Esophagus (tissue), 2 donors: ENCODE measurements around the gene ZFPL1. TPM values are rescaled to one million over a fixed set of nuclear protein-coding genes. Genes with fewer than 3 reads are reported as not detected.

Experiments
- H3K27ac ChIP-seq, 2 donors: one replicate each; pipeline ENCODE4 v1.5.1; 2013; ENCODE audit warnings: low read depth in 2 of 2, mild to moderate bottlenecking in 2 of 2, inconsistent platforms in 1 of 2, low read length in 1 of 2, moderate library complexity in 1 of 2
- H3K27me3 ChIP-seq, 2 donors: one replicate each; pipeline ENCODE4 v1.6.1; 2013; ENCODE audit warnings: low read length in 2 of 2, control low read depth in 1 of 2, mild to moderate bottlenecking in 1 of 2; ENCODE audit not compliant: insufficient read depth in 2 of 2, control insufficient read depth in 1 of 2
- H3K36me3 ChIP-seq, 2 donors: one replicate each; pipeline ENCODE4 v1.6.1; 2013; ENCODE audit warnings: low read length in 1 of 2; ENCODE audit not compliant: control insufficient read depth in 2 of 2, insufficient read depth in 2 of 2
- H3K4me1 ChIP-seq, 2 donors: one replicate each; pipeline ENCODE4 v1.6.1; 2013; ENCODE audit warnings: low read length in 1 of 2; ENCODE audit not compliant: control insufficient read depth in 2 of 2, insufficient read depth in 2 of 2
- H3K4me3 ChIP-seq, 2 donors: one replicate each; pipeline ENCODE4 v1.5.1; 2013; ENCODE audit warnings: low read length in 2 of 2, mild to moderate bottlenecking in 2 of 2, low read depth in 1 of 2, moderate library complexity in 1 of 2
- H3K9me3 ChIP-seq, 2 donors: one replicate each; pipeline ENCODE4 v1.6.1; 2013; ENCODE audit warnings: mild to moderate bottlenecking in 2 of 2, low read depth in 1 of 2, low read length in 1 of 2, moderate library complexity in 1 of 2; ENCODE audit not compliant: control insufficient read depth in 2 of 2, insufficient read depth in 1 of 2
- WGBS, 2 donors: extraction: QIAGEN DNeasy Blood & Tissue Kit; methylation state at CpG; one replicate each; pipeline ENCODE4 v1.1.7; 2013; 5-methylcytosine and 5-hydroxymethylcytosine counted together
- polyA plus RNA-seq, 2 donors: library from polyadenylated mRNA; stranded (reverse); fragments of 200-250 nt; gene quantifications; one replicate each; pipeline ENCODE4 v1.2.3, GENCODE V29; 2013
- donor health status: healthy with polysubstance abuse.
- donor health status: Bipolar disorder and iron deficiency.

Gene ZFPL1
- polyA plus RNA-seq, 2 donors = 30.6 to 30.9 TPM

GRCh38 chr11:65071907-65072630, 12.0 kb upstream of the ZFPL1 start:
- no peaks in the 10 kb centered on the region for H3K9me3 ChIP-seq
- no peaks in the 10 kb centered on the region for H3K27me3 ChIP-seq
- H3K36me3 ChIP-seq = no peaks in the 10 kb centered on the region
- 60 to 67% methylated on average over 4 of the region's 4 CpGs for WGBS, 2 donors
- no peak overlapping the region for H3K27ac ChIP-seq
- H3K4me3 ChIP-seq = no peak overlapping the region
- H3K4me1 ChIP-seq = no peaks in the 10 kb centered on the region

GRCh38 chr11:65072631-65072966, 11.4 kb upstream of the ZFPL1 start:
- 61 to 79% methylated on average over 1 of the region's 1 CpG for WGBS, 2 donors
- Histone ChIP-seq H3K4me1 (no peaks in the 10 kb centered on the region), H3K27ac (no peak overlapping the region), H3K36me3 (no peaks in the 10 kb centered on the region), H3K4me3 (no peak overlapping the region), H3K9me3 (no peaks in the 10 kb centered on the region), H3K27me3 (no peaks in the 10 kb centered on the region)

- H3K27ac ChIP-seq = no peak overlapping the region
- WGBS, 2 donors = 87 to 89% methylated on average over 4 of the region's 4 CpGs
- H3K4me3 ChIP-seq = no peak overlapping the region
- H3K36me3 ChIP-seq = peaks cover 0 to 3% of the 10 kb centered on the region in 2 donors
- no peaks in the 10 kb centered on the region for H3K9me3 ChIP-seq
- no peaks in the 10 kb centered on the region for H3K4me1 ChIP-seq
- H3K27me3 ChIP-seq = no peaks in the 10 kb centered on the region
Observed at GRCh38 chr11:65077451-65077850, 6.6 kb upstream of the ZFPL1 start.

DNA sequence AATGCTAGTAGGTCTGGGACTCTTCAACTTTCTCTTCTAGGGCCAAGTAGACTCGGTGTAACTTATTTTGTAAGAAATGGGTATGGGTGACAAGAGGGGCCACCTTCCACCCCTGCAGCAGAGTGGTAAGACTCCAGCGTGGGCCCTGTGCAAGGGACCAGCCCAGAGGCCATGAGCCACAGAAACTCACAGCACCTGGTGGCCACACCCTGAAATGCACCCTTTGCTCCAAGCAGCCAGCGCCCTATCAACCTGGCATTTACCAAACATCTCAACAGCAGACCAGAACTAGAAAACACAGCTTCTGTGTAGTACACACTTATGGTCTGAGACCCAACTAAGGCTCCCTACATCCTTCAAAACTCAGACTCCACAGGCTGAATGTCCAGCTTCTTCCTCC, 5.9 kb upstream of the ZFPL1 start:
- H3K4me1 ChIP-seq = no peaks in the 10 kb centered on the region
- peaks cover 0 to 3% of the 10 kb centered on the region in 2 donors for H3K36me3 ChIP-seq
- H3K27me3 ChIP-seq = no peaks in the 10 kb centered on the region
- H3K9me3 ChIP-seq = no peaks in the 10 kb centered on the region
- WGBS, 2 donors = 54 to 61% methylated on average over 3 of the region's 3 CpGs
- no peak overlapping the region for H3K27ac ChIP-seq
- no peak overlapping the region for H3K4me3 ChIP-seq

DNA sequence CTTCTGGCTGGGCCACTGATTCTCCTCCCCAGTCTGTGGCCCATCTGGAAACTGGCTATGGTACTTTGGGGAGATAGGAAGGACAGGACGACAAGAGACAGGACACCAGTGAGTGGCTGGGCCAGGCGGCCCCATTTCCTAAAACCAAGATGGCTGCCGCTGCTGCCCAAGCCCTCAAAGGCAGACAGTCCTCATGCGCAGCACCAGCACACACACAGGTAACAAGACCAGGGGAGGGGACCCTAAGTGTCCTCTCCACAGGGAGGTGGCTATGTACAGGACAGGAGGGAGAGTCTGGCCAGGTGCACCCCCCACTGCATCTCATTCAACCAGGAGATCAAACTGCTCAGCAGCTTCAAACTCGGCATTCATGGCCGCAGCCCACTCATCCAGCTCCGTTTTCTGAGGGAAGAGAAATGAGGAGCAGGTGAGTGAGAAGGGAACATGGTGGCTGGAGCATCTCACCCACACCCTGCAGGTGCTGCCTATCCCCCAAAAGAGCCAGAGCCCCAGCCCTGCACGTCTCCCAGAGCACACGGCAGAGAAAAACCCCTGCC, 5.2 kb upstream of the ZFPL1 start:
- no peaks in the 10 kb centered on the region for H3K9me3 ChIP-seq
- H3K27me3 ChIP-seq = no peaks in the 10 kb centered on the region
- no peak overlapping the region for H3K4me3 ChIP-seq
- 86 to 95% methylated on average over 9 of the region's 9 CpGs for WGBS, 2 donors
- no peaks in the 10 kb centered on the region for H3K4me1 ChIP-seq
- H3K36me3 ChIP-seq = peaks cover 0 to 3% of the 10 kb centered on the region in 2 donors
- H3K27ac ChIP-seq = no peak overlapping the region

GRCh38 chr11:65083134-65083833, 738 bp upstream of the ZFPL1 start:
- Histone ChIP-seq H3K27ac (peak overlapping the region in 1 of 2 donors; percentile 6), H3K9me3 (no peaks in the 10 kb centered on the region), H3K4me1 (peaks cover 0 to 3% of the 10 kb centered on the region in 2 donors), H3K4me3 (peak overlapping the region; percentile 77 to 83), H3K27me3 (no peaks in the 10 kb centered on the region), H3K36me3 (peaks cover 16 to 23% of the 10 kb centered on the region in 2 donors)
- 2 to 7% methylated on average over 13 of the region's 13 CpGs for WGBS, 2 donors

GRCh38 chr11:65084598-65085375, 765 bp downstream of the ZFPL1 start:
- Histone ChIP-seq H3K4me3 (peak overlapping the region; percentile 77 to 83), H3K4me1 (peaks cover 0 to 3% of the 10 kb centered on the region in 2 donors), H3K27ac (peak overlapping the region; percentile 98), H3K27me3 (no peaks in the 10 kb centered on the region), H3K36me3 (peaks cover 19 to 29% of the 10 kb centered on the region in 2 donors), H3K9me3 (no peaks in the 10 kb centered on the region)
- WGBS, 2 donors = 39 to 43% methylated on average over 23 of the region's 23 CpGs

DNA sequence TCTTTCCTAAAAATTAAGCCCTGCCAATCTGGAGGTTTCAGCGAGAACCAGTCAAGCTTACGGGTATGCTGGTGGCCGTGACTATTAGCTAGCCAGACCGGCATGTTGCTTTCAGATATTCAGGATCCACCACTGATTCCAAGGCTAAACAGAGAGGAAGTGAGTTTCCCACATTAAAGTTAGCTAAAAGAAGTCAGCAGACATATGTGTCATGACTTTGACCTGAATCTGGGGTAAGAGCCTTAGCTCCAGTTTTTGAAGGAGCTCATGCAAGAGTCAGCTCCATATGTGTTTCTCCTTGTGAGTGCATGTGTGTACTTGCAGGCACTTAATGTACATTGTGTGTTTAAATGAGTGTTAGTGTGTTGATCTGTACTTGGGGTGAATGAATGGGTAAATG, 1.4 kb downstream of the ZFPL1 start:
- no peaks in the 10 kb centered on the region for H3K27me3 ChIP-seq
- 78 to 91% methylated on average over 4 of the region's 4 CpGs for WGBS, 2 donors
- H3K4me3 ChIP-seq = no peak overlapping the region
- H3K27ac ChIP-seq = no peak overlapping the region
- H3K4me1 ChIP-seq = peaks cover 0 to 3% of the 10 kb centered on the region in 2 donors
- peaks cover 19 to 29% of the 10 kb centered on the region in 2 donors for H3K36me3 ChIP-seq
- H3K9me3 ChIP-seq = no peaks in the 10 kb centered on the region

GRCh38 chr11:65086809-65087208, 2.8 kb downstream of the ZFPL1 start:
- peaks cover 19 to 29% of the 10 kb centered on the region in 2 donors for H3K36me3 ChIP-seq
- WGBS, 2 donors = 90 to 95% methylated on average over 9 of the region's 9 CpGs

More at GRCh38 chr11:65086809-65087208, 2.8 kb downstream of the ZFPL1 start:
- Histone ChIP-seq H3K27ac (no peak overlapping the region), H3K4me3 (no peak overlapping the region), H3K9me3 (no peaks in the 10 kb centered on the region), H3K4me1 (peaks cover 0 to 3% of the 10 kb centered on the region in 2 donors), H3K27me3 (no peaks in the 10 kb centered on the region)
